HG02623 (cell line): ENCODE data around the gene MLXIPL.
"Not testable (repeated sequence)": the region's sequence is repeated elsewhere in the genome, so short reads cannot be mapped to it uniquely, and the experiment has no call there.

ENCODE experiments used
- ATAC-seq: cut with Tn5 transposase; IDR thresholded peaks from one replicate; pipeline ENCODE4 v1.9.1; 2021; ENCODE audit warnings: moderate library complexity; ENCODE audit not compliant: unreplicated experiment

The MLXIPL gene

GRCh38 chr7:73613954-73614735 is 10.2 kb downstream of the MLXIPL start:
- no peak for ATAC-seq

DNA sequence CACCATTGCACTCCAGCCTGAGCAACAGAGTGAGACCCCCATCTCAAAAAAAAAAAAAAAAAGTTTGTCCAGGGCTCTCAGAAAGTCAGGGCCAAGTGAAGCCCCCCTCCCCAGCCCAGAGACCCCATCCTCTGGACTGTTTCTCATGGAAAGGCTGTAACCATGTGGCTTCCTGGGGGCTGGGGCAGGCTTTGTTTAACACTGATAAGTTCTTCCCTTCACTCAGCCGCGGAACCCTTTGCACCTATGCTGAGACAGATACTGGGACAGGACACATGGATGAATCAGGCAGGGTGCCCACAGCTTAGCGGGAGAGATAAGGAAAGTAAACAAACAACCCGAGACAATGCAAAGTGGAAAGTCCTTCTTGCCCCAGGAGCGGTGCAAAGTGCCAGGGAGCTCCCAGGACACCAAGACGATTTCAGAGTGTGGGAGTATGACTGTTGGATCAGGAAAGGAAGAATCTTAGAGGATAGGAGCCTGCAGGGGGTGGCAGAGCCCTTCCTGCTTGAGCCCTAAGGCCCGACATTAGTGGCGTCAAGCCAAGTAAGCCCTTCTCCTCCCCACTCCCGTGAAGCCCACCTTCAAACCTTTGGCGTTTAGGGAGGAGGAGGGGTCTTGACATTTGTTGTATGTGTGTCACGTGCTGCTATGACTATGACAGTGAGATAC is 11.6 kb downstream of the MLXIPL start:
- ATAC-seq = no peak

- no peak for ATAC-seq
These were observed 13.2 kb downstream of the MLXIPL start for GRCh38 chr7:73611017-73611555.

DNA sequence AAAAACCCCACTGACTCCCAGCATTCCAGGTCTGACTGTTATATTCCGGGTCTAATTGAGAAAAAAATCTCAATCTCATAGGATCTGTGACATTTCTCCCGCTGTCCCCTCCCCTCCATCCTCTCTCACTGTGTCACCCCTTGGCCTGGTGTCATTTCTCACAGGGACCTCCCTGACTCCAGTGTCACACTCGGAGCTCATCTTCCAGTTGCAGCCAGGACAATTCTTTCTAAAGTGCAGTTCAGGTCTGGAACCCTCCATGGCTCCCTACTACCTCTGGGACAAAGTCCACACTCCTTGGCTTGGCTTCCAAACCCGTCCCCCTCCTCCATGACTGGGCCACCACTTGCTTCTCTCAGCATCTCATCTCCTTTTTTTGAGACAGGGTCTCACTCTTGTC is 14.2 kb downstream of the MLXIPL start:
- ATAC-seq = no peak

DNA sequence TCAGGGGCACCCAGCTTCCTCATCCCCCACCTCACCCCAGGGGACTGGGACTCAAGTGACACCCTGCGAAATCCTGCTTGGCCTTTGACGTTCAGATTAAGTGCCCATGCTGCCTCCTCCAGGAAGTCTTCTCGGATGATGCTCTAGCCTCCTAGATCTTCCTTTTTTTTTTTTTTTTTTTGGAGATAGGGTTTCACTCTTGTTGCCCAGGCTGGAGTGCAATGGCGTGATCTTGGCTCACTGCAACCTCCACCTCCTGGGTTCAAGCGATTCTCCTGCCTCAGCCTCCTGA is 16.7 kb downstream of the MLXIPL start:
- ATAC-seq = not testable (repeated sequence)

GRCh38 chr7:73606801-73607691 is 17.3 kb downstream of the MLXIPL start:
- no peak for ATAC-seq

- ATAC-seq = no peak
These were observed 18.6 kb downstream of the MLXIPL start for GRCh38 chr7:73605601-73606220.

DNA sequence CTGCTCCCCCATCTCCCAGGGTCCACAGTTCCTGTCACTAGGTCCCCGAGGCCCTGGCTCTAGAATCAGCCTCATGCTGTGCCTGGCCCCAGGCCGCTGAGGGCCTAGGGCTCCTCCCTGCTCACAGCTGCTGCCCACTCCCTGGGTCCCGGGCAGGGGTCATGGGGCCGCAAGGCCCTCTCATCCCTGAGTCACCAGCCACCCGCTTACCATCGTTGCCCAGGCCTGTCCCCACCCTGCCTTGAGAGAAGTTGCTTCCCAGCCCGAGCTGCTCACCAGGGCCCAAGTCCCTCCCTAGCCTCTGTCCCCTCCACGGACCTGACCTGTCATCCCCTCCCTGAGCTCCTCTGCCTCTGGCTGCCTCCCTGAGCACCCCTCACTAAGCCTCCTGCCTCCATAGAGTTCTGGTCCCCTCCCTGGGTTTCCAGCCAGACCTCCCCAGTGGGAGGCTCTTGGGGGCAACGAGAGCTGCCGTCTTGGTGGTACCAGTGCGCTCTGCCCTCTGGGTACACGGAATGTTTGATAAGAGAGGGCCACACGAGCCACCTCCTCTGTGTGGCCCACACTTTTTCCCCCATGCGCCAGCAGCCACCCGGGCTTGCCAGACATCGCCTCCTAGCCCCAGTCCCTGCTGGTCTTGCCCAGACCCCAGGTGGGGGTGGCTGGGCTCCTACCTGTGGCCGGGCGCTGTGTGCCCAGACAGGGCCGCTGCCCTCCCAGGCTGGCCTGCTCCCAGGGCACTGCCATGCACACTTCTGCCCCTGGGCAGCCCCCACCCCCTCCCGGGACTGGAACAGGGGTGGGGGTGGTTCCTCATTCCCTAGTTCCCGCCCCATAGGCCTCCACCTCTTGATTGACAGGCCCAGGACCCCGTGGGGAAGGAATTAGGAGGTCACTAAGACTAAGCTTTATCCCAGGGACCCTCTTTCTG is 21.3 kb downstream of the MLXIPL start:
- ATAC-seq = no peak

DNA sequence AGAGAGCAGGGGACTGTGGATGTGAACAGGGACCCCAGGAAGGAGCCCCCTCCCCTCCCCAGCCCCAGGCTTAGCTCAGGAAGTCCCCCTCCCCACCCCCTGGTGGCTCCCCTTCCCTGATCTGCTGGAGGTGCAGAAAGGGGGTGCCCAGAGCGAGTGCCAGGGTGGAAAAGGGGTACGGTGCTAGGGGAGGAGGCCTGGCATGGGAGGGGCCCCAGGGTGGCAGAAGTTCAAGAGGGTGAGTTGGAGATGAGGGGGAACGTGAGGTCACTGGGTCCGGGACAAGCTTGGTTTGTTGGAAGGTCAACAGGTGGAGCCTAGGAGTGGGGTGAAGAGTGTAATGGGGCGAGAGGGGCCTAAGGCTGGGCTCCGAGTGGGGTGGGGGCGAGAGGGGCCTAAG is 24.4 kb downstream of the MLXIPL start:
- no peak for ATAC-seq

- no peak for ATAC-seq
These were observed 25.0 kb downstream of the MLXIPL start for GRCh38 chr7:73599151-73599882.

GRCh38 chr7:73597978-73598782 is 26.1 kb downstream of the MLXIPL start:
- ATAC-seq = no peak

DNA sequence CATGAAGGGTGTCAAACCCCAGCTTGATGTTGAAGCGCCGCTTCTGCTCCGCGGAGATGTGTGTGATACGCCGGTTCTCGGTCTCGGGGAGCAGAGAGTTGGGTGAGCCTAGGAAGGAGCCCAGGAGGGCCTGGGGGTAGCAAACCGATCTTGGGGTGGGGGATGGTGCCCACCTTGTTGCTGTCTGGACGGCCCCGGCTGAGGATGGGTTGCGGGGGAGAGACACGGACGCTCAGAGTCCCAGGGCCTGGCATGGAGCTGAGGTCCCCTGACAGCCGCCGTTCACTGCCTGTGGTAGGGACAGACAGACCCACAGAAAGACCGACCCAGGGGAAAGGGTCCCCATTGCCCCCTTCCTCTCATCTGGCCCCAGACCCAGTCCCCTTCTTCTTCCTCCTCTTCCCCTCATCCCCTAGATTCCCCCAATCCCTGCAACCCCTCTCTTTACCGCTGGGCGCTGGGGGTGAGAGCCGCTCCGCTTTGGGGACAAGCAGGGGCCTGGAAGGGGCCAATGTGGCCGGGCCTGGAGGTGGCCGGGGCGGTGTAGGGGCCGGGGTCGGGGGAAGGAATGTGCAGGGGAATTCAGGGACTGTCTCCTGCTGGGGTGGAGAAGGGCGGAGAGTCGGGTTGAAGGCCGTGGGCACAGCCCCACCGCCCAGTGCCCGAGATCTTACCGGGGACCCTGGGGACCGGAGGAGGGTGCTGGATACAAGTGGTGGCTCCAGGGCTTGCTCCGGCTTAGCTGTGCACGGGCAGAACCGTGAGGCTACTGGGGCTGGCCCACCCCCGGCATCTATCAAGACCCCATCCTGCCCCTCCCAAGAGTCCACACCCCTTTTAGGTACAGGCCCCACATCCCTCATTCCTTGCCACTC is 27.9 kb downstream of the MLXIPL start:
- ATAC-seq = no peak

- no peak for ATAC-seq
These were observed 29.0 kb downstream of the MLXIPL start for GRCh38 chr7:73595358-73595757.

GRCh38 chr7:73593207-73594045 is 30.9 kb downstream of the MLXIPL start:
- ATAC-seq = no peak

DNA sequence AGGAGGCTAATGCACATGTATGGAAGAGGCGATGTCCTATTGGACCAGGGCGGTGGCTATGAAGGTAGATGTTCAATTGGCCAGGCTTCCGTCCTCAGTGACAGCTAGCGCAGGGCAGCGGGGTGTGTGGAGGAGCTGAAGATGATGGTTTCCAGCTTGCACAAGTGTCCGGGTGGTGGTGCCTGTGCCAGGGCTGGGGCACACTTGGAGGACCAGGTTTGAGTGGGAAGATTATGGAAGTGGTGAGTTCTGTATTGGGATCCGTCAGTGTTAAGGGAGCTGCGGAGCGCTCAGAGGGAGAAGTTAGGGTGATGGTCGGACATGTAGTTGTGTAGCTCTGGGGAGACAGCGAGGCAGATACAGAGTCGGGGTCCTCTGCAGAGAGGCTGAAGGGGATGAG is 37.4 kb downstream of the MLXIPL start:
- ATAC-seq = no peak

GRCh38 chr7:73585196-73585595 is 39.1 kb downstream of the MLXIPL start:
- ATAC-seq = no peak
